GM19463 (cell line): ENCODE measurements around the gene DLX2.

Experiments used
- ATAC-seq: cut with Tn5 transposase; IDR thresholded peaks from one replicate; pipeline ENCODE4 v1.9.1; 2021; ENCODE audit warnings: mild to moderate bottlenecking, moderate library complexity; ENCODE audit not compliant: unreplicated experiment

The DLX2 gene

GRCh38 chr2:172107690-172108586 is 5.2 kb upstream of the DLX2 start:
- ATAC-seq: no peak

- ATAC-seq: no peak
These were observed 3.6 kb upstream of the DLX2 start for GRCh38 chr2:172106108-172106961.

- no peak for ATAC-seq
These were observed 2.9 kb upstream of the DLX2 start for GRCh38 chr2:172105471-172106107.

DNA sequence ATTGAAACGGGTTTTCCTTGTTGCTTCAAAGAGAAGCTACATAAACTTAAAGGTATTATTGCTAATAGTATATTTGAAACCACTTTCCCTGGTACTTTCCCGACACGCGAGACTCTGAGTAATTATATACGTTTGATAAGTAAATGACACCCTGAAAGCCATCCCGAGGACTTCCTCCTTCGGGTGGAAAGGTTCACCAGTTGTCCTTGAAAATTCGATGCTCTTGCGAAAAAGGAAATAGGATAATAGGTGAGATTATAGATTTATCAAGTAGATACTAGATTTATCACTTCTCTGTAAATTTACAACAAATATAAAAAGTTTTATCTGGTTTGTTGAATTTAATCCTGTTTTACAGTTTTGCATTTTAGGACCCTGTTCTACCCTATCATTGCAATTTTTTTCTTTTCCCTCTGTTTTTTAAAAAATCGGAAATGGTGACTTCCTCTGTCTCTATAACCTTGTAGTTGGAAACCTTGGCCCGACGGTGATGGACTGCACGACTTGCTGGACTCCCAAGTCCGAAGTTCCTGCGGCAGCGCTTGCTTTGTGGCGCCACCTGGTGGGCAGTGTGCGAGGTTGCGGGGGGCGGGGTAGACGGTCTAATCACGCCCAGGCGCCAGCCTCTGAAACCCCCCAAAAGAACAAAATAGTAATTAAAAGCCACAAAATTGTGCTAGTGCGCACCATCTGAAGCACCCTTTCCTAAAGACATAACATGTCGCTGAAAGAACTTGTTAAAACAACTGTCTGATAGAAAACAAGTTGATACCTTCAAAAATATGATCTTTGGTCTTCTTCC is 972 bp upstream of the DLX2 start:
- no peak for ATAC-seq

DNA sequence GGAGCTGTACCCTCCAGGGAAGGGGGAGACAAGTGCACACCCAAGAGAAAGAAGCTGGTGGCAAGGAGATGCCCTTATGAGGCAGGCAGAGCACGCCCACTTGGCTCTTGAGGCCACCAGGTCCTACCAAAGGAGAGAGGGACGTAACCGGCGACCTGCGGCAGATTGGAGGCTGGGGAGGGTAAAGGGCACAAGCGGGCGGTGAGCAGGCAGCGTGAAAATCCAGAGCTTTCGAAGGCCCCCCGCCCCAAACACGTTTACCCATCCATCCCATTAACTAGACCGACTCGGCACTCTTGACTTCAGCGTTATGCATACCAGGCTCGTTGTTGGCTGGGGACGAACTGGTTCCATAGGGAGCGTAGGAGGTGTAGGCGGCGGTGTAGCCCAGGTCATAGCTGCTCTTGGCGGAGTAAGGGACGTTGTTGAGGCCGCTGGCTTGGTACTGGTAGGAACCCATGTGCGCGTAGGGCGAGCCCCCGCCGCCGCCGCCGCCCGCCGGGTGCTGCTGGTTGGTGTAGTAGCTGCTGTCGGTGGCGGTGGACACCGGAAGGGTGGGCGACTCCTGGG is 794 bp downstream of the DLX2 start:
- no peak for ATAC-seq

DNA sequence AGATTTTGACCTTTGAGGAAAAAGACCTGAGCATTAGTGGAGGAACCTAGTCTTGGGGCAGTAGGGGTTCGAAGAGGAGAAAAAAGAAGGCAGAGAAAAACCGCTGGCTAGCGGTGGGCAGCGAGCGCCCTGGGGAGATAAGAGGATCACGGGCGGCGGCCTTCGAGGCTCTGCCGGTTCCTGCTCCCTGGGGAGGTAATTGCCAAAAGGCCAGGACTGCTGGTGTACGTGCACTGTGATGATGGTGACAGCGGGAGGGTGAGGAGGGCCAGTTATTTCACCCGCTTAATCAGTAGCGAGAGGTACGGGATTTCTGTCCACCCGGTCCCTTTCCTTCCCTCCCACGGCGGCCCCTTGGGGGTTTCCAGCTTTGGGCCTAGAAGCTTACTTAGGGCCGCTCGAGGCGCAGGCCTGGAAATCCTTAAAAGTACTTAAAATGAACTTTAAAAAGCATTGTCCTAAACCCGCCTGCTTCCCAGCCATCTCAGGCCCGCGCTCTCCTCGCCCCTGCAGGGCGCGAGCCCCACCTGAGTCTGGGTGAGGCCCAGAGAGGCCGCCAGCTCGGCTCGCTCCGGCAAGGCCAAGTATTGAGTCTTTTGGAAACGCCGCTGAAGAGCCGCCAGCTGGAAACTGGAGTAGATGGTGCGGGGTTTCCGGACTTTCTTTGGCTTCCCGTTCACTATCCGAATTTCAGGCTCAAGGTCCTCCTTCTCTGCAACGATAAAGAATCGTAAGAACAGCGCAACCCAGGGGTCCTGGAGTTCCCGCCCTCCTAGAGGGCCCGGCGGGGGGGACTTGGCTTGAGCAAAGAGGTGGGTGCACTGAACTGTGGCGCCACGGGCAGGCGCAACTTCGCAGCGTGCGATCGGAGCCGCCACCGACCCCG is 1.5 kb downstream of the DLX2 start:
- ATAC-seq: no peak

GRCh38 chr2:172100080-172100934 is 2.4 kb downstream of the DLX2 start:
- no peak for ATAC-seq

GRCh38 chr2:172099472-172100079 is 3.1 kb downstream of the DLX2 start:
- ATAC-seq: no peak

GRCh38 chr2:172098650-172099471 is 3.8 kb downstream of the DLX2 start:
- no peak for ATAC-seq

- no peak for ATAC-seq
These were observed 4.4 kb downstream of the DLX2 start for GRCh38 chr2:172098287-172098649.

DNA sequence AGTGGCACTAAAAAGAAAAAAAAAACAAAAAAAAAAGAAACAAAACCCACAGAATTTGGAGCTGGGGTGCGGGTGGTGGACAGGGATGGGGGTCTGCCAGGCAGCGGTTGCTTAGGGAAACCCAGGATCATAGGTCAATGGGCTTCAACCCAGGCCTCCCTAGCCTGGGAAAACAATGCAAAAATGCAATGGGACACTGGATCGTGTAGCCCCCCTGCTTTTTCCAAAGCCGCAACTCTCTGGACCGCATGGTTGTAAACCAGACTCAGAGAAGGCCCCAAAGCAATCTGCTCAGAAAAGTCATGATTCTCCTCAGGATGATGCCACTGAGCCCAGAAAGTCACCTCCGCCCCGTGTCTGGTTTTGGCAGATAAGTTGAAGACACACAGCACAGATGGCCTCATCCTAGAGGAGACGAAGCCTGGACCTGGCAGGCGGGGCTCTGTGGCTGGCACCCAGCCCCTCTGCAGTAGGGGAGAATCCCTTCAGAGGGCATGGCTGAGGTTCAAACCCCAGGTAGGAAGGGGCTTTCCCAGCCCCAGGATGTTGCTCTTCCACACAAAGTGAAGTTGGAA is 5.1 kb downstream of the DLX2 start:
- no peak for ATAC-seq

DNA sequence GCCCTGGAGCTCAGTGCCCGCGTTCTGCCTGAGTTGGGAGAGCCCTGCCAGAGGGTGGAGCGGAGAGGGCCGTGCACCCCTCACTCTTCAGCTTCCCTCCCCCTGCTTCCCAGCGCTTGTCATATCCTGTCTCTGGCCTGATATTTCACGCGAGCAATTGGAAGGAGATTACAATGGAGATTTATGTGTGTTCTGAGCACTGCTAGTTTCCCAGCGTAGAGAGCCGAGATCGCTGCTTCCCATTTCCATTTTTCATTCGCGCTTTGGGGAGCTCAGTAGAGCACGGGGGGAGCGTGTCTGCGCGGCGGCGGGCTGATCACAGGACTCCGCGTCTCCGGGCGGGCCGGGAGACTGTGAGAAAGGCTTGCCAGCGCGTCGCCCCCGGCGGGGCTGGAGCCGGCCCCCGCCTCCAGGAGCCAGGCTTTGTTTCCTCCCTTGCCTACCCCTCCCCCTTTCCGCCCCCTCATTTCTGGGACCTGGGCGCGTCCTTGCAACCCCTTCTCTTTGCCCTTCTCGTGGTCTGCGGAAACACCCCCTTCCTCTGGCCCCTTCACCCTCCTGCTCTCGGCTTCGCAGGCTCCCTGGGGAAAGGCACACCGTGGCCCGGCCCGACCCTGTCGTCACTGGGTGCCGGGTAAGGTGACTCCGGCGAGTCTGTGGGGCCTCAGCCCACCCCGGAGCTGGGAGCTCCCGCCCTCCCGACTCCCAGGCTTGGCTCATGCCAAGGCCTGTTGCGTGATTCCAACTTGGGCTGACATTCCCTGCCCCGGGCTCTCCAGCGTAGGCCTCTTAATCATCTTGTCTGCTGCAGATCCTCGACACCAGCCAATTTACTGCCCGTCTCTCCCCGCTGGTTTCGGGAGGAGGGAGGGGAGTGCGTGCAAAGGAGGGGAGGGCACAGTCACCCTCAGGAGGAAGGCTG is 5.8 kb downstream of the DLX2 start:
- ATAC-seq: no peak

GRCh38 chr2:172095905-172096625 is 6.6 kb downstream of the DLX2 start:
- ATAC-seq: no peak

DNA sequence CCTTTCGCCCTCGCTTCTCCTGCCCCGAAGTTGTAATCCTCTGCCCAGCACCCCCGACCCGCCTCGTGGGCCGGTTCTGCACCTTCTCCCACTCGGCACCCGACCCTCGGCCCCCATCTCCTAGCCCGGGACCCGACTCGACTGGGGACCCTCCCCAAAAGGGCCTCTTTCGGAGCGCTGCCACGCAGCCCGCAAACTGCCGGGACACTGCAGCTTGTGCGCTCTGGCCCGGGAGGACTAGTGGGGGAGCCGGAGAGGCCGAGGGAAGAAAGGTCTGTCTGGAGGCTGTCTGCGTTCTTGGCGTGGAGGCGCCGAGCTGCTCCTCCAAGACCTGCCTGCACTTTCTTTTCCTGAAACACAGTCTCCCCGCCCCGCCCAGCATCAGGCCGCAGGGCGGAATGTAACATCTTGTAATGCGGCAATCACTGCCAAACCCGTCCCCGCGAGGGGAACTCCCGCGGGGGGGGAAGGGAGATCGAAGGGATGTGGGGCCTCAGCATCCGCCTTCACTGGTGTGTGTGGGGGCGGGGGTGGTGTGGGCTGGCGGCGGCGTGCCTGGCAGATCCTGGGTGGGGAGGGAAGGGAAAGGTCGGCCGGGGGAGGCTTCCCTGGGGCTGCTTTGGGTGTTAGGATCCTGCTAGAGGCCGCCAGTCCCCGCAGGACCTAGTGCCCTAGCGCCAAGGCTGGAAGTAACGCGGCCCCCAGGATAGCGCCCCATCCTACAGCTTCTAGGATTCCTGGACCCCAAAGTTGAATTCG is 7.4 kb downstream of the DLX2 start:
- ATAC-seq: no peak
